OCI-LY1 (cell line): ENCODE results near the gene MMS22L.

Source experiments
- H2AFZ ChIP-seq: fragments of 200-600 bp; sonication (generic), shearing (Covaris generic); 2 replicates; pipeline ENCODE4 v1.6.0; 2014; ENCODE audit warnings: antibody characterized with exemption, mild to moderate bottlenecking, low read length
- H3F3A ChIP-seq: fragments of 200-600 bp; sonication (generic), shearing (Covaris generic); 2 replicates; pipeline ENCODE4 v1.6.0; 2014; ENCODE audit warnings: mild to moderate bottlenecking, antibody characterized with exemption, low read length, moderate library complexity; ENCODE audit not compliant: insufficient read depth
- H3K27ac ChIP-seq: fragments of 200-600 bp; sonication (generic); 2 replicates; pipeline ENCODE4 v1.5.1; 2014; ENCODE audit warnings: low read length, mixed run types, mild to moderate bottlenecking, low read depth; ENCODE audit not compliant: poor library complexity, severe bottlenecking
- H3K27me3 ChIP-seq: fragments of 200-600 bp; sonication (generic); 2 replicates; pipeline ENCODE4 v1.6.0; 2014; ENCODE audit warnings: antibody characterized with exemption, mild to moderate bottlenecking, low read length, moderate library complexity; ENCODE audit not compliant: insufficient read depth
- H3K36me3 ChIP-seq: fragments of 200-600 bp; sonication (generic); 2 replicates; pipeline ENCODE4 v1.6.1; 2014; ENCODE audit warnings: mild to moderate bottlenecking, antibody characterized with exemption, low read length, moderate library complexity, mixed read lengths; ENCODE audit not compliant: insufficient read depth
- H3K4me1 ChIP-seq: fragments of 200-600 bp; sonication (generic); 2 replicates; pipeline ENCODE4 v1.5.1; 2014; ENCODE audit warnings: mild to moderate bottlenecking, low read length, moderate library complexity; ENCODE audit not compliant: insufficient read depth, severe bottlenecking
- H3K4me2 ChIP-seq: fragments of 200-600 bp; sonication (generic), shearing (Covaris generic); 2 replicates; pipeline ENCODE4 v1.6.1; 2014; ENCODE audit warnings: low read length
- H3K4me3 ChIP-seq: fragments of 200-600 bp; sonication (generic); 2 replicates; pipeline ENCODE4 v1.5.1; 2014; ENCODE audit warnings: low read length, low read depth, mild to moderate bottlenecking, mixed read lengths; ENCODE audit not compliant: poor library complexity, severe bottlenecking
- H3K79me2 ChIP-seq: fragments of 200-600 bp; shearing (Covaris generic); 2 replicates; pipeline ENCODE4 v1.6.1; 2016; ENCODE audit warnings: mixed run types, low read length, mixed read lengths; ENCODE audit not compliant: insufficient read depth
- H3K9ac ChIP-seq: fragments of 200-600 bp; sonication (generic), shearing (Covaris generic); 2 replicates; pipeline ENCODE4 v1.6.1; 2014; ENCODE audit warnings: mild to moderate bottlenecking, low read length, mixed read lengths
- H3K9me2 ChIP-seq: fragments of 200-600 bp; sonication (generic), shearing (Covaris generic); 2 replicates; pipeline ENCODE4 v1.6.1; 2014; ENCODE audit warnings: low read depth, mild to moderate bottlenecking, low read length, mixed read lengths
- H3K9me3 ChIP-seq: fragments of 200-600 bp; shearing (Covaris generic); 2 replicates; pipeline ENCODE4 v1.6.1; 2014; ENCODE audit warnings: low read length, mixed read lengths
- H4K20me1 ChIP-seq: fragments of 200-600 bp; sonication (generic), shearing (Covaris generic); 2 replicates; pipeline ENCODE4 v1.6.0; 2016; ENCODE audit warnings: mild to moderate bottlenecking, low read length; ENCODE audit not compliant: insufficient read depth
- CTCF ChIP-seq: fragments of 200-600 bp; sonication (generic), shearing (Covaris generic); IDR thresholded peaks from 2 replicates; pipeline ENCODE4 v1.5.1; 2017; ENCODE audit warnings: mild to moderate bottlenecking, antibody characterized with exemption, low read length, moderate library complexity, mixed read lengths
- EZH2 ChIP-seq: fragments of 200-600 bp; sonication (generic), shearing (Covaris generic); IDR thresholded peaks from 2 replicates; pipeline ENCODE4 v1.8.0; 2017; ENCODE audit warnings: borderline replicate concordance, mixed run types, mild to moderate bottlenecking, antibody characterized with exemption, low read length, moderate library complexity, mixed read lengths

The MMS22L gene

GRCh38 chr6:97154015-97154414, 129.0 kb downstream of the MMS22L start:
- H3K9ac ChIP-seq: no peak overlapping the region
- no peaks in the 10 kb centered on the region for H3F3A ChIP-seq
- no peaks in the 10 kb centered on the region for H3K9me2 ChIP-seq
- peaks cover 24% of the 10 kb centered on the region for H3K36me3 ChIP-seq
- H3K4me1 ChIP-seq: no peaks in the 10 kb centered on the region
- H3K79me2 ChIP-seq: no peaks in the 10 kb centered on the region
- no peaks in the 10 kb centered on the region for H4K20me1 ChIP-seq
- no peaks in the 10 kb centered on the region for H3K27me3 ChIP-seq
- H3K4me3 ChIP-seq: no peak overlapping the region
- H2AFZ ChIP-seq: no peak overlapping the region
- TF ChIP-seq EZH2 (no peak), CTCF (no peak)
- no peaks in the 10 kb centered on the region for H3K9me3 ChIP-seq
- H3K4me2 ChIP-seq: no peak overlapping the region
- no peak overlapping the region for H3K27ac ChIP-seq

GRCh38 chr6:97151601-97152000, 131.4 kb downstream of the MMS22L start:
- Histone ChIP-seq H3K9me3 (no peaks in the 10 kb centered on the region), H3F3A (no peaks in the 10 kb centered on the region), H3K9ac (no peak overlapping the region), H3K4me2 (no peak overlapping the region), H2AFZ (no peak overlapping the region), H3K27ac (no peak overlapping the region), H3K9me2 (no peaks in the 10 kb centered on the region), H4K20me1 (no peaks in the 10 kb centered on the region), H3K4me3 (no peak overlapping the region), H3K79me2 (no peaks in the 10 kb centered on the region), H3K27me3 (no peaks in the 10 kb centered on the region), H3K36me3 (peaks cover 36% of the 10 kb centered on the region), H3K4me1 (no peaks in the 10 kb centered on the region)
- TF ChIP-seq EZH2 (no peak), CTCF (no peak)

- Histone ChIP-seq H2AFZ (no peak overlapping the region), H3K9me3 (no peaks in the 10 kb centered on the region), H4K20me1 (no peaks in the 10 kb centered on the region), H3K9ac (no peak overlapping the region), H3K27me3 (no peaks in the 10 kb centered on the region), H3K36me3 (peaks cover 36% of the 10 kb centered on the region), H3K79me2 (no peaks in the 10 kb centered on the region), H3K4me2 (no peak overlapping the region), H3K4me3 (no peak overlapping the region), H3K27ac (no peak overlapping the region), H3K9me2 (no peaks in the 10 kb centered on the region), H3F3A (no peaks in the 10 kb centered on the region), H3K4me1 (no peaks in the 10 kb centered on the region)
- TF ChIP-seq CTCF (no peak), EZH2 (no peak)
Observed at GRCh38 chr6:97150932-97151331, 132.1 kb downstream of the MMS22L start.
